ENCODE measurements around the gene CNNM4.

The CNNM4 gene

GRCh38 chr2:96824079-96824870, 63.6 kb downstream of the CNNM4 start:
- TF ChIP-seq FOXP2 (optimal IDR thresholded peaks at IDR 0.05; ENCODE audit: control extremely low read depth, extremely low read length, insufficient read depth) (no peak), EZH2 (IDR thresholded peaks at IDR 0.05) (no peak), POLR2AphosphoS5 (IDR thresholded peaks at IDR 0.05; ENCODE audit: borderline replicate concordance, low read depth, low read length) (no peak)
- no peak for DNase-seq (ENCODE audit: low read depth, low spot score)
- Histone ChIP-seq H3K9me3 (ENCODE audit: low read depth, low read length) (no peaks in the 10 kb centered on the region), H3K9ac (ENCODE audit: insufficient read length) (no peak overlapping the region), H3K36me3 (ENCODE audit: insufficient read depth, low read length) (peaks cover 5% of the 10 kb centered on the region; the same call in 1 of the 2 replicates), H3K4me3 (no peak overlapping the region), H3K27ac (no peak overlapping the region)

- peaks cover 8% of the 10 kb centered on the region; the same call in 1 of the 2 replicates for H3K36me3 ChIP-seq (ENCODE audit: insufficient read depth, low read length)
- H3K4me3 ChIP-seq: no peak overlapping the region
- H3K9me3 ChIP-seq (ENCODE audit: low read depth, low read length): no peaks in the 10 kb centered on the region
- TF ChIP-seq POLR2AphosphoS5 (IDR thresholded peaks at IDR 0.05; ENCODE audit: borderline replicate concordance, low read depth, low read length) (no peak), FOXP2 (optimal IDR thresholded peaks at IDR 0.05; ENCODE audit: control extremely low read depth, extremely low read length, insufficient read depth) (no peak), EZH2 (IDR thresholded peaks at IDR 0.05) (no peak)
- DNase-seq (ENCODE audit: low read depth, low spot score): no peak
- H3K9ac ChIP-seq (ENCODE audit: insufficient read length): no peak overlapping the region
- H3K27ac ChIP-seq: no peak overlapping the region
These were observed 64.4 kb downstream of the CNNM4 start for GRCh38 chr2:96825057-96825456.

DNA sequence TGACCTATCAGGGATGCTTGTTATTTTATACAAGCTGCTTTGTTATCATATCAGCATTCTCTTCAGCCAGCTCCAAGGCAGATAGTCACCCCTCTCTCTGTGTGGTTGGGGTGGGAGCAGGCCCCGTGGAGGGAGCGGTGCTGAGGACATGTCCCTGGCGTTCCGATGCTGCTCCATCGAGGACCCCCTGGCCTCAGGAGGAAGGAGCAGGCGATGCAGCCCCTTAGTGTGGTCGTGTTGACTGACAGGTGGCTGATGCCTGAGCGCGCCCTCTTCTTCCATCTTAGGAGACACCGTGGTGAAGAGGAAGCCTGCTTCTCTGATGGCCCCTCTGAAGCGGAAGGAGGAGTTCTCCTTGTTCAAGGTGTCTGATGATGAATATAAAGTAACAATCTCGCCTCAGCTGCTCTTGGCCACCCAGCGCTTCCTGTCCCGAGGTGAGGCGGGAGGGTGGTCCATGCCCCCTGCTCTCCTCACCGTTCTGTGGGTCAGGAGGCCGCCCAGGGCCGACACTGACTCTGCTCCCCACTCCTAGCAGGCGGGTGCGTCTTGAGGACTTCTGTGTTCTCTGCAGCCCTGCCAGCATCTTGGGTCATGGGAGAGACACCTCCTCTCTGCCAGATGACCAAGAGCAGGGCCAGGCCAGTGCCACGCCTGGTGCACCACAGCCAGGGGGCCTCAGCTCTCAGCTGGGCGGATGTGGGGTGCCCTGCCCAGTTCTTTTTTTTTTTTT, 66.0 kb downstream of the CNNM4 start:
- no peak for DNase-seq (ENCODE audit: low read depth, low spot score)
- Histone ChIP-seq H3K36me3 (ENCODE audit: insufficient read depth, low read length) (peaks cover 15% of the 10 kb centered on the region; the same call in 1 of the 2 replicates), H3K27ac (no peak overlapping the region), H3K9ac (ENCODE audit: insufficient read length) (no peak overlapping the region), H3K9me3 (ENCODE audit: low read depth, low read length) (no peaks in the 10 kb centered on the region), H3K4me3 (no peak overlapping the region)
- TF ChIP-seq EZH2 (IDR thresholded peaks at IDR 0.05) (no peak), FOXP2 (optimal IDR thresholded peaks at IDR 0.05; ENCODE audit: control extremely low read depth, extremely low read length, insufficient read depth) (no peak), POLR2AphosphoS5 (IDR thresholded peaks at IDR 0.05; ENCODE audit: borderline replicate concordance, low read depth, low read length) (no peak)

- no peak for DNase-seq (ENCODE audit: low read depth, low spot score)
- Histone ChIP-seq H3K27ac (no peak overlapping the region), H3K9ac (ENCODE audit: insufficient read length) (no peak overlapping the region), H3K4me3 (no peak overlapping the region), H3K36me3 (ENCODE audit: insufficient read depth, low read length) (peaks cover 15% of the 10 kb centered on the region; the same call in 1 of the 2 replicates), H3K9me3 (ENCODE audit: low read depth, low read length) (no peaks in the 10 kb centered on the region)
- TF ChIP-seq EZH2 (IDR thresholded peaks at IDR 0.05) (no peak), FOXP2 (optimal IDR thresholded peaks at IDR 0.05; ENCODE audit: control extremely low read depth, extremely low read length, insufficient read depth) (no peak), POLR2AphosphoS5 (IDR thresholded peaks at IDR 0.05; ENCODE audit: borderline replicate concordance, low read depth, low read length) (no peak)
These were observed 67.7 kb downstream of the CNNM4 start for GRCh38 chr2:96828436-96828835.

DNA sequence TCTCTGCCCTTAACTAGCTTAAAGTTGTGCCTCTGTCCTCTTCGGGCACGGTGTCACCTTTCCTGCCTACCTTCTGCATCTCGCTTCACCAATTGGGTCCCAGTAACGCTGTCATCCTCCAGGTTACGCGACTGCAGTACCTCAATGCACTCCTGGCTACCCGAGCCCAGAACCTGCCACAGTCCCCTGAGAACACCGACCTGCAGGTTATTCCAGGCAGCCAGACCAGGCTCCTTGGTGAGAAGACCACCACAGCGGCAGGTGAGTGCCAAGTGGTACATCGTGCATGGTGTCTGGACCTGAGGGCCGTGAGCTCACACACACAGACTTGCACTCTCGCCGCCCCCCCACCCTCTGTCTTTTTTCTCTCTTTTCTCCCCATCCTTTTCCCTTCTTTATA, 68.2 kb downstream of the CNNM4 start:
- Histone ChIP-seq H3K36me3 (ENCODE audit: insufficient read depth, low read length) (peaks cover 15% of the 10 kb centered on the region; the same call in 1 of the 2 replicates), H3K9me3 (ENCODE audit: low read depth, low read length) (no peaks in the 10 kb centered on the region), H3K4me3 (no peak overlapping the region), H3K9ac (ENCODE audit: insufficient read length) (no peak overlapping the region), H3K27ac (no peak overlapping the region)
- TF ChIP-seq POLR2AphosphoS5 (IDR thresholded peaks at IDR 0.05; ENCODE audit: borderline replicate concordance, low read depth, low read length) (no peak), FOXP2 (optimal IDR thresholded peaks at IDR 0.05; ENCODE audit: control extremely low read depth, extremely low read length, insufficient read depth) (no peak)
- DNase-seq (ENCODE audit: low read depth, low spot score): no peak

DNA sequence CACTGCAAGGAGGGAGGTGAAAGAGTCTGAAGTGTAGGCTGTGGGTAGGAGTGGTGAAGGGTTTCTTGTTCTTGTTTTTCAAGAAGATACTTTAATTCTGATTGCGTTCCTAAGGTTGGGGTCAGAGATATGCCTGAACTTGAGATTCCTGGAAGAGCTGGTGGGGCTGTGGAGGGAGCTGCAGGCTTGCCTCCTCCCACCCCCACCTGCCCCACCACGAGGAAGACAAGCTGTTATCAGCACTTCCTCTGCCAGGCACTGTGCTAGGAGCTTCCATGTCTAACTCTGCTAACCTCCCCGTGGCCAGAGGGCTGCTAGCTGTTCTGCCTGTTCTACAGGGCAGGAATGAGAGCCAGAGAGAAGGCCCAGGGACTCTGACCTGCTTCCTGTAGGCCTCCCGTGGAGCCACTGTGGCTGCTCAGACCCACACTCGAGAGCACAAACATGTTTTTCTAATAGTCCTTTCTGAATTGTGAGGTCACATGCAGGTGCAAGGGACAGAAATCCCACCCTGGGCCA, 69.4 kb downstream of the CNNM4 start:
- Histone ChIP-seq H3K9me3 (ENCODE audit: low read depth, low read length) (no peaks in the 10 kb centered on the region), H3K36me3 (ENCODE audit: insufficient read depth, low read length) (peaks cover 15% of the 10 kb centered on the region; the same call in 1 of the 2 replicates), H3K4me3 (no peak overlapping the region), H3K27ac (no peak overlapping the region), H3K9ac (ENCODE audit: insufficient read length) (no peak overlapping the region)
- no peak for DNase-seq (ENCODE audit: low read depth, low spot score)
- no peak for TF ChIP-seq FOXP2 (optimal IDR thresholded peaks at IDR 0.05; ENCODE audit: control extremely low read depth, extremely low read length, insufficient read depth)
- TF ChIP-seq POLR2AphosphoS5 (IDR thresholded peaks at IDR 0.05; ENCODE audit: borderline replicate concordance, low read depth, low read length): no peak
- no peak for TF ChIP-seq EZH2 (IDR thresholded peaks at IDR 0.05)

DNA sequence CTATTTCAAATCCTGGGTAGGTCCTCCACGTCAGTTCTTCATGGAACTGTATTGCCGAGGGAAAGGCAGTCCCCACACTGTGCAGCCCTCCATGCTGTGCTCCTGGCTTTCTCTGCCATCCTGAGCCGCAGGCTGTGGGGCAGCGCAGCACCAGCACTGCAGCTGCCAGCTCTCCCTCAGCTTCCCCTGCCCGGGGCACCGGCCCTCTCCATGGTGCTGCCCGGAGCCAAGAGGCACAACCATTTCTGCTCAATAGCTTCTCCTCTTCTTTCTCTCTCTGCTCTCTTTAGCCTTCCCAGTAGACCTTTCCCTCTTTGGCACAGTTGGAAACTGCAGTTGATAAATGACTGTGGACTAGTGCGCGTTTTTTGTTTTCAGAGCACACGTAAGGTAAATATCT, 71.0 kb downstream of the CNNM4 start:
- no peak for DNase-seq (ENCODE audit: low read depth, low spot score)
- no peak overlapping the region for H3K9ac ChIP-seq (ENCODE audit: insufficient read length)
- no peak overlapping the region for H3K4me3 ChIP-seq
- H3K9me3 ChIP-seq (ENCODE audit: low read depth, low read length): no peaks in the 10 kb centered on the region
- H3K27ac ChIP-seq: no peak overlapping the region
- H3K36me3 ChIP-seq (ENCODE audit: insufficient read depth, low read length): peaks cover 15% of the 10 kb centered on the region; the same call in 1 of the 2 replicates
- TF ChIP-seq FOXP2 (optimal IDR thresholded peaks at IDR 0.05; ENCODE audit: control extremely low read depth, extremely low read length, insufficient read depth): no peak
- TF ChIP-seq EZH2 (IDR thresholded peaks at IDR 0.05): no peak
- TF ChIP-seq POLR2AphosphoS5 (IDR thresholded peaks at IDR 0.05; ENCODE audit: borderline replicate concordance, low read depth, low read length): no peak

DNA sequence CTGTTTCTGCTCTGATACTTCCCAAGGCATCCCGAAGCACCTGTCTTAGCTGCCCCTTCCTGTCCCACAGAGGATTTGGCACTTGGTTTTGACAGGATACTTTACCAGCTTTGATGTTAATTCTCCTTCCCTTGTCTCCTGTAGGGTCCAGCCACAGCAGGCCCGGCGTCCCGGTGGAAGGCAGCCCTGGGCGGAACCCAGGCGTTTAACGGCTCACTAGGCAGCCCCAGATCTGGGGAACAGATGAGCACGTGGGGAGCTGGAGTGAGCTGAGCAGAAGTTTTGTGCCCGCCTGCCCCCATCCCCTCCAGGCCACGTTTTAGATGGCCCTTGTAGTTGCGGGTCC, 71.7 kb downstream of the CNNM4 start:
- DNase-seq (ENCODE audit: low read depth, low spot score): no peak
- TF ChIP-seq POLR2AphosphoS5 (IDR thresholded peaks at IDR 0.05; ENCODE audit: borderline replicate concordance, low read depth, low read length) (no peak), EZH2 (IDR thresholded peaks at IDR 0.05) (no peak), FOXP2 (optimal IDR thresholded peaks at IDR 0.05; ENCODE audit: control extremely low read depth, extremely low read length, insufficient read depth) (no peak)
- Histone ChIP-seq H3K9ac (ENCODE audit: insufficient read length) (no peak overlapping the region), H3K27ac (no peak overlapping the region), H3K4me3 (no peak overlapping the region), H3K36me3 (ENCODE audit: insufficient read depth, low read length) (peaks cover 15% of the 10 kb centered on the region; the same call in 1 of the 2 replicates), H3K9me3 (ENCODE audit: low read depth, low read length) (no peaks in the 10 kb centered on the region)

All from SK-N-MC (cell line).